Hepatocyte (in vitro differentiated cells): ENCODE data around the gene RPRD2. TPM values are rescaled to one million over a fixed set of nuclear protein-coding genes. Genes with fewer than 3 reads are reported as not detected.

Experiments
- DNase-seq: peaks from one replicate; pipeline ENCODE4 v3.0.0-alpha.2; 2016; ENCODE audit warnings: low spot score
- H2AFZ ChIP-seq: fragments of 200-600 bp; sonication (generic); 2 replicates; pipeline ENCODE4 v1.6.0; 2016; ENCODE audit warnings: antibody characterized with exemption, mild to moderate bottlenecking
- H3K27ac ChIP-seq: fragments of 200-600 bp; sonication (generic); 2 replicates; pipeline ENCODE4 v1.5.1; 2016; ENCODE audit warnings: mild to moderate bottlenecking
- H3K27me3 ChIP-seq: fragments of 200-600 bp; sonication (generic); 2 replicates; pipeline ENCODE4 v1.6.1; 2016
- H3K36me3 ChIP-seq: fragments of 200-600 bp; sonication (generic); replicated peaks from 2 replicates; pipeline ENCODE4 v1.5.1; 2016; ENCODE audit warnings: low read depth; ENCODE audit not compliant: insufficient read depth
- H3K4me1 ChIP-seq: fragments of 200-600 bp; sonication (generic); 2 replicates; pipeline ENCODE4 v1.5.1; 2016; ENCODE audit warnings: mild to moderate bottlenecking, moderate library complexity; ENCODE audit not compliant: insufficient read depth
- H3K4me2 ChIP-seq: fragments of 200-600 bp; sonication (generic); 2 replicates; pipeline ENCODE4 v1.6.0; 2016
- H3K4me3 ChIP-seq: fragments of 200-600 bp; sonication (generic); 2 replicates; pipeline ENCODE4 v1.5.1; 2016; ENCODE audit warnings: mild to moderate bottlenecking
- H3K79me2 ChIP-seq: fragments of 200-600 bp; sonication (generic); 2 replicates; pipeline ENCODE4 v1.6.0; 2017; ENCODE audit warnings: mild to moderate bottlenecking
- H3K9me2 ChIP-seq: fragments of 200-600 bp; sonication (generic); replicated peaks from 2 replicates; pipeline ENCODE4 v1.6.0; 2017; ENCODE audit warnings: mild to moderate bottlenecking; ENCODE audit not compliant: insufficient read depth
- H3K9me3 ChIP-seq: fragments of 200-600 bp; sonication (generic); 2 replicates; pipeline ENCODE4 v1.5.1; 2016; ENCODE audit warnings: low read depth, mild to moderate bottlenecking
- H4K20me1 ChIP-seq: fragments of 200-600 bp; sonication (generic); 2 replicates; pipeline ENCODE4 v1.6.0; 2016; ENCODE audit warnings: mild to moderate bottlenecking; ENCODE audit not compliant: insufficient read depth, poor library complexity, severe bottlenecking
- CTCF ChIP-seq: fragments of 200-600 bp; sonication (generic); IDR thresholded peaks from 2 replicates; pipeline ENCODE4 v1.5.1; 2016; ENCODE audit warnings: antibody characterized with exemption, mild to moderate bottlenecking; ENCODE audit not compliant: poor library complexity
- EZH2 ChIP-seq: fragments of 200-600 bp; sonication (generic); IDR thresholded peaks from 2 replicates; pipeline ENCODE4 v1.6.1; 2016; ENCODE audit warnings: antibody characterized with exemption, mild to moderate bottlenecking, borderline replicate concordance
- EZH2phosphoT487 ChIP-seq: fragments of 200-600 bp; sonication (generic); IDR thresholded peaks from one replicate; pipeline ENCODE4 v1.6.1; 2018; ENCODE audit warnings: antibody characterized with exemption, mild to moderate bottlenecking, low read depth, moderate library complexity; ENCODE audit not compliant: unreplicated experiment, severe bottlenecking
- WGBS: methylation state at CpG from one replicate; pipeline ENCODE4 v1.1.6; 2016; ENCODE audit warnings: low lambda C conversion rate; ENCODE audit errors: missing lambda C conversion rate; 5-methylcytosine and 5-hydroxymethylcytosine counted together
- polyA plus RNA-seq: library from polyadenylated mRNA; unstranded; fragments of >200 nt; fragmentation: Nextera tagmentation; extraction: Ambion mirVana; gene quantifications from 2 replicates; pipeline ENCODE4 v1.2.1, GENCODE V29; 2016
- total RNA-seq: library from RNA; depleted of rRNA; stranded (reverse); fragments of >200 nt; gene quantifications from 2 replicates; pipeline ENCODE4 v1.2.3, GENCODE V29; 2014

Gene RPRD2
- total and polyA plus RNA-seq, 2 experiments from 2014 or later, result 16.5 to 18.8 TPM

DNA sequence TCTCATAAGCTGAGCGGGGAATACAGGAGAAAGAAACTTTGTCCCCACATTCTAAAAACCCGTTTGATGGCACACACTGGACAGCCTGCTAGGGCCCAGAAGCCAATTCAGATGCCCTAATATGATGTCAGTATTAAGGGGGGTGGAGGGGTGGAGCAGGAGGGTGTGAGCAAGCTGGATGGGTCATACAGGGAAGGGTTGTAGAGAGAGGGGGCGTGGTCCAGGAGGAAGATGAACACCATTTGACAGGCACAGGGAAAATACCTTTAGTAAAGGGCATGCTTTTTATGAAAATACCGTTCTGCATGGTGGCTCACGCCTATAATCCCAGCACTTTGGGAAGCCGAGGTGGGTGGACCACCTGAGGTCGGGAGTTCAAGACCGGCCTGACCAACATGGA lies 129.2 kb downstream of the RPRD2 start:
- TF ChIP-seq CTCF (no peak), EZH2phosphoT487 (no peak), EZH2 (no peak)
- Histone ChIP-seq H3K9me3 (no peaks in the 10 kb centered on the region), H4K20me1 (no peaks in the 10 kb centered on the region), H3K4me1 (peaks cover under 1% of the 10 kb centered on the region), H3K36me3 (no peaks in the 10 kb centered on the region), H3K79me2 (peaks cover 2% of the 10 kb centered on the region), H2AFZ (no peak overlapping the region), H3K4me3 (no peak overlapping the region), H3K27ac (no peak overlapping the region), H3K9me2 (no peaks in the 10 kb centered on the region), H3K27me3 (no peaks in the 10 kb centered on the region), H3K4me2 (no peak overlapping the region)
- DNase-seq, result no peak
- WGBS, result 98% methylated on average over 8 of the region's 8 CpGs

- no peaks in the 10 kb centered on the region for H3K4me1 ChIP-seq
- H3K27ac ChIP-seq, result no peak overlapping the region
- H3K36me3 ChIP-seq, result no peaks in the 10 kb centered on the region
- TF ChIP-seq CTCF (no peak), EZH2 (no peak), EZH2phosphoT487 (no peak)
- WGBS, result 99% methylated on average over 9 of the region's 10 CpGs
- H3K79me2 ChIP-seq, result no peaks in the 10 kb centered on the region
- DNase-seq, result no peak
- H3K9me3 ChIP-seq, result no peaks in the 10 kb centered on the region
- no peaks in the 10 kb centered on the region for H3K9me2 ChIP-seq
- no peak overlapping the region for H3K4me2 ChIP-seq
- H4K20me1 ChIP-seq, result no peaks in the 10 kb centered on the region
- H3K4me3 ChIP-seq, result no peak overlapping the region
- H2AFZ ChIP-seq, result no peak overlapping the region
- no peaks in the 10 kb centered on the region for H3K27me3 ChIP-seq
These were observed 134.4 kb downstream of the RPRD2 start for GRCh38 chr1:150498342-150498741.

DNA sequence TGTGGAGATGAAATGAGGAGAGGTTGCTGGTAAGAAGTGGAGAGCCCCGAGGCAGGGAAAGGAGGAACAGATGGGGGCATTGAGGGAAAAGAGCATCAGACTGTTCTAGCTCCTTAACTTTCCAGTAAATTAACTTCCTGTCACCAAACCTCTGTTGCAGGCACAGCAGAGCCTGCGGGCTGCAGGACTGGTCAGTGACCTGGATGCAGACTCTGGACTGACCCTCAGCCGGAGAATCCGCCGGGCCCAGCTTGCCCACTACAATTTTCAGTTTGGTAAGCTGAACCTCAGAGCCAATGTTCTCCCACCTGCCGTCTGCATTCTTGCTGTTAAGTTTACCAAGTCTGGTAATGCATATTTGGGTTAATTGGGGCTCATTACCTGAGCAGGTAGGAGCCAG lies 141.5 kb downstream of the RPRD2 start:
- Histone ChIP-seq H3K9me3 (no peaks in the 10 kb centered on the region), H4K20me1 (no peaks in the 10 kb centered on the region), H3K4me2 (no peak overlapping the region), H3K79me2 (no peaks in the 10 kb centered on the region), H3K9me2 (no peaks in the 10 kb centered on the region), H3K27ac (no peak overlapping the region), H2AFZ (no peak overlapping the region), H3K4me1 (no peaks in the 10 kb centered on the region), H3K36me3 (no peaks in the 10 kb centered on the region), H3K27me3 (no peaks in the 10 kb centered on the region), H3K4me3 (no peak overlapping the region)
- DNase-seq, result no peak
- no peak for TF ChIP-seq EZH2
- no peak for TF ChIP-seq EZH2phosphoT487
- TF ChIP-seq CTCF, result no peak
- WGBS, result 86% methylated on average over 6 of the region's 6 CpGs
